CD4-positive, alpha-beta T cell treated with Interferon alpha-2 for 1 hour (primary cell): ENCODE measurements around the gene ZNF385A.
"Not testable (repeated sequence)": the region's sequence is repeated elsewhere in the genome, so short reads cannot be mapped to it uniquely, and the experiment has no call there.

Experiments used
- DNase-seq, 2 donors: peaks; one replicate each; pipeline ENCODE4 v3.0.0-alpha.2; 2020 to 2022

ZNF385A gene

GRCh38 chr12:54372113-54372806, 12.3 kb downstream of the ZNF385A start:
- DNase-seq, result no peak

DNA sequence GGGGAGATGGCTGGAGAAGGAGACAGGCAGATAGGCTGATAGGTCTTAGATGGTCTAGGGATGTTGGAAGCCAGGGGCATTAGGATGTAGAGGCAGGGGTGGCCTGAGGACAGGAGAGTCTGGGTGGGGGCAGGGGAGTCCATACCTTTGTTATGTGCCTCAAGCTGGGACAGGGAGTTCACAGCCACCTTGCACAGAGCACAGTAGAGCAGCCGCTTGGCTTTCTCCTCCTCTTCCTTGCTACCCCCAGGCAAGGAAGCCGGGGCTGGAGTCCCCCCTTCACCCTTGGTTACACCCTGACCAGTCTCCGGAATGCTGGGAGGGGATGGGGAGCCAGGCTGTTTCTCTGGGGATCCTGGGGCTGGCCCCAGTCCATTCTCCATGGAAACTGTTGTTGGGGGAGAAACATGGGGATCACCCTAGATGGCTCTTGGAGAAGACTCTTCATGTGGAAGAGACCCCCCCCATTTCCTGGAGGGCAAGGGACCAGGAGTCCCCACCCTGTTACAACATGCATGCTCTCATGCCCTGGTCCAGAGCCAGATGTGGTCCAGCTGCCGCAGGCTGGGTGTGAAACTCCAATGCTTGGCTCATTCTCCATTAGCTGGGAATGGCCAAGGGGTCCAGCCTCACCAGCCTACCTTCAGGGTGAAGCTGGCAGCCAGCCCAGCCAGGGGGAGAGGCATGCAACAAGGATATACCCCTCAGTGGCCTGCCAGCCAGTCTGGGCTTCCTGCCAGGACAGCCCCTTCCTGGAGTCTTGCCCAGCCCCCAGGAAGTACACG, 13.0 kb downstream of the ZNF385A start:
- DNase-seq, result no peak

- DNase-seq, result peak in 1 of 2 donors; percentile 37
Observed at GRCh38 chr12:54370171-54370730, 14.3 kb downstream of the ZNF385A start.

- DNase-seq, result no peak
Observed at GRCh38 chr12:54369597-54370131, 14.9 kb downstream of the ZNF385A start.

GRCh38 chr12:54368709-54369596, 15.6 kb downstream of the ZNF385A start:
- DNase-seq, result peak; percentile 86 to 89

- DNase-seq, result no peak
Observed at GRCh38 chr12:54368025-54368708, 16.4 kb downstream of the ZNF385A start.

GRCh38 chr12:54364413-54364812, 20.1 kb downstream of the ZNF385A start, which contains the start of gene GPR84:
GPR84 (minus strand) TSS chr12:54364486; CDS start chr12:54363851, 635 bp downstream.
- DNase-seq, result peak; percentile 41 to 45

GRCh38 chr12:54363618-54364017, 20.9 kb downstream of the ZNF385A start:
- DNase-seq, result no peak

- DNase-seq, result no peak
Observed at GRCh38 chr12:54363047-54363446, 21.5 kb downstream of the ZNF385A start.

DNA sequence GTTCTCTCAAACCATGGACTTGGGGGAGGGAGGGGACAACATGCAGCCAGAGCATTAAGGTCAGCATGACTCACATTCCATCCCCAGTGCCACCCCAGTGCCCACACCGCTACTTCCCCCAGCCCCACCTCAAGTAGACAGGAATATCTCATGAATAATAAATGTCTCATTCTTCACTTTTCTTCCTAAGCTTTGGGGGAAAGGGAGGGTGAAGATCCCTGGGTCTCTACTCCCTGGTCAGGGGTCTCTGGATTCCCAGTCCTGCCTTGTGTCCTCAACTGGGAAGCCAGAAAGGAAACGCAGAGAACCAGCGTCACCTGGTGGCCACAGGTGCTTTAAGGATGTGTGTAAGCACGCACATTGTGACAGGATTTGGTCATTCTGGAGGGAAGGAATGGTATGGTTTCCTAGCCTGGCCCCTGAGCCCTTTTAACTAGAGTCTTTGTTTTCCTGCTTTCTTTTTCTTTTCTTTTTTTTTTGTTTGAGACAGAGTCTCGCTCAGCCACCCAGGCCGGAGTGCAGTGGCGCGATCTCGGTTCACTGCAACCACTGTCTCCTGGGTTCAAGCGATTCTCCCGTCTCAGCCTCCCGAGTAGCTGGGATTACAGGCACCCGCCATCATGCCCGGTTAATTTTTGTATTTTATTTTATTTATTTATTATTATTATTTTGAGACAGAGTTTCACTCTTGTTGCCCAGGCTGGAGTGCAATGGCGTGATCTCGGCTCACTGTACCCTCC, 23.6 kb downstream of the ZNF385A start:
- peak; percentile 37 to 59 for DNase-seq

DNA sequence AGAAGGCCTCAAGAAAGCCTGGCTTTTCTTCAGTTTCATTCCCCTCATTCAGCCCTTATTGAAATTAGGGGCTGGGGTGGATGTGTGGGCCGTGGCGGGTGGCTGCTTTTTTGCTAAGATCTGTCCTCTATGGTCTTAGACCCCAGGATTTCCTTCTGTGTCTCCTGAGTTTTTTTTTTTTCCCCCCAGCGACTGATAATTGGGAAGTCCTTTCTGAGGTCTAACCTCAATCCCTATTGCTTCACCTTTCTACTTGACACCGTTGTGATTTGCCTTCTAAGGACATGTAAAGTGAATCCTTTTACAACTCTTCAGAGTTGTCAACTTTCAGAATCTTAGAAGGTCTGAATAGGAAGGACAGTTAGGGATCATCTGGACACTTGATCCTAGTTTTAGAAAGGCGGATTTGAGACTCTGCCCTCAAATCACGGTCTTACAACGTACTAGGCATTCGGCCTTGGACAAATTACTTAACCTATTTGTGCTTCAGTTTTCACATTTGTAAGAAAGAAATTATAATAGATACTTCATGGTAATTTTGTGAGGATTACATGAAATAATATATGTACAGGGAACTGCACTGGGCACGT, 24.7 kb downstream of the ZNF385A start:
- no peak for DNase-seq

- peak; percentile 97 to 98 for DNase-seq
Observed at GRCh38 chr12:54358945-54359761, 25.4 kb downstream of the ZNF385A start.

DNA sequence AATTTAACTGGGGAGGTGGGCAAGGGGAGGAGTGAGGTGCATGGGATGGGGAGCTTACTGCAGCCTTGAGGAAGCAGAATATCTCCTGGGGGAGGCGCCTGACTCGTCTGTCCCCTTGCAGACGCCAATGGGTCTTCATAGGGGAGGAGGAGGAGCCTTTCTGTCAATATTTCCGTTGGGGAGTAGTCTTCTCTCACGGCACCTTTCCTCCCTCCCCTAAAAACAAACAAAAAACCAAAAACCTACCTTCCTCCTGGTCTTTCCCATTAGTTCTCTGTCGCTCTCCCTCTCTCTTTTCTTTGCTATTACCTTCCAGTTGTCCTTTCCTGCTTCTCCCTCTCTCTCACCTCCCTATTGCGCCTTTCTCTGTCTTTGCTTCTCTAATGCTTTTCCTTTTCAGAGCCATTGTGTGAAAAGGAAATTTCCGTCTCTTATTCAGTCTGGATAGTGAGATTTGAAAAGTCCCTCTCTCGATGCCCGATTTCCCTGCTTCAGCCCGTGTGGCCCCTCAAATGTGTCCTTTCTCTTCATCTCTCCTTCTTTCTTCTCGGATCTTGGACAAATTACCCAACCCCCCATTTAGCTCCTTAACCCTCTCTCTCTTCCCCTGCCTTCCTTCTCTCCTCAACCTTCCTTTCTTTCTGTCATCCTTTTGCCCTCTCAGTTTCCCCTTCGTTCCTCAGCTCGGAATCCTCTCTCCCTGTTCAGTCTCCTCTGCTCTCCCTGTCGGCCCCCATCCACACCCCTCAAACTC, 26.2 kb downstream of the ZNF385A start:
- peak in 1 of 2 donors; percentile 62 for DNase-seq

DNA sequence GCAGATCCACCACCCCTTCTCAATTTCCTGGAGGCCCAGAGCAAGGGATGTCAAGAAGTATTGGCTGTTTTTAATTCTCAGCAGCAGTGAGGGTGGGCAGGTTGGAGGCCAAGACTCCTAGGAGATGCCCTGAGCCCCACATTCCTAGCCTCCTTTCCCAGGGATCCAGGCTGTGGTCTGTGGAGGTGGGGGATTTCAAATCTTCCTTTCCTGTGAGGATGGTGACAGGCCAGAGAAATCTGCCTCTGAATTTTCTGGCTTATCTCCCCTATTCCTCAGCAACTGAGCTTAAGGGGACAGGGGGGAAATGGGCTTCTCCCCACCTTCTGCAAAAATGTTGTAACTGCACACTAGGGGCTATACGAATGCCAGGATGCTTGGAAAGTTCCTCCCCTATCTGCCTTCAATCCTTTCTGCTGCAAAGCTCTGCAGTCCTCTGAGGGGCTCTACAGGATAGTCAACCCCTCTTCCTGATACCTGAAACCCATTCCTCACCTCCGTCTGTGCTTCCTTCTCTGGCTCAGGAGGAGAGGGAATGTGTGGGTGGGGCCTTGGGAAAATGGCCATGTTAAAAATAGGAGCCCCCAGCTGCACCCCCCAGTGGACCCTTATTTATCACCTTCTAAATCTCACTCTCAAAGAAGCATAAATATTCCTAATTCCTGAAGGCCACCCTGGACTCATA, 26.9 kb downstream of the ZNF385A start:
- no peak for DNase-seq

DNA sequence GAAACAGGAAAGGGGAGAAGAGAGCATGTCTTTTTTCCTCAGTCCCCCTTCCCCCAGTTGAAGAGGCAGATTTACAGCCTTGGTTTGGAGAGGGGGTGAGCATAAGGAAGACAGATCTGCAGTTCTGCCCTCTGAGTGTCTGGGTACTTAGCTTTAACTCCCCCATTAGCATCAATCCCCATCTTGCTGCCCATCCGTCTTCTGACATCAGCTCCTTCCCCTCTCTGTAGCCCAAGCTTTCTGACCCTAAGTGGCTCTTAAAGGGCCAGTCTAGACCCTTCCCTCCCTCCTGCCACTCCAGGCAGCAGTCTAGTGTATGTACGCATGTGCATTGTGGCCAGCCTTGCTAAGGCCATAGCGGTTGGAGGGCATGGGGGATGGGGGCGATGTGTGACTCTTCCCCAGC, 27.6 kb downstream of the ZNF385A start:
- no peak for DNase-seq

DNA sequence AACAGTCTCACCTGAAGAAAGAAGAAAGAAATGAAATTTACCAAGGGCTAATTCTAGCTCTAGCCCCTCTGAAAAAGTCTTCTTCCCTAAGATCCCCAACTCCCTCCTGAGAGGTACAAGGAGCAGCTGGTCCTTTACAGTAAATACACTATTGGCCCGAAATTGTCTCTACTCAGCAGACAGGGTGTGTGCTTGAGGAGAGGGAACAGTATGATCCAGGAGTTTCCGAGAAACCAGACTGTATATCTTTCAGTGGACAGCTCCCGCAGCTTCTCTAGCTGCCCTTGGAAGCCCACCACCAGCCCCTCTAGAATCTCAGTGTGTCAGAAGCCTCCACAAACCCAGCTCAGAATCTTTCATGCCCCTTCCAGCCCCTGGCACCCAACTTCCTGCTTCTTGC, 28.3 kb downstream of the ZNF385A start:
- no peak for DNase-seq

DNA sequence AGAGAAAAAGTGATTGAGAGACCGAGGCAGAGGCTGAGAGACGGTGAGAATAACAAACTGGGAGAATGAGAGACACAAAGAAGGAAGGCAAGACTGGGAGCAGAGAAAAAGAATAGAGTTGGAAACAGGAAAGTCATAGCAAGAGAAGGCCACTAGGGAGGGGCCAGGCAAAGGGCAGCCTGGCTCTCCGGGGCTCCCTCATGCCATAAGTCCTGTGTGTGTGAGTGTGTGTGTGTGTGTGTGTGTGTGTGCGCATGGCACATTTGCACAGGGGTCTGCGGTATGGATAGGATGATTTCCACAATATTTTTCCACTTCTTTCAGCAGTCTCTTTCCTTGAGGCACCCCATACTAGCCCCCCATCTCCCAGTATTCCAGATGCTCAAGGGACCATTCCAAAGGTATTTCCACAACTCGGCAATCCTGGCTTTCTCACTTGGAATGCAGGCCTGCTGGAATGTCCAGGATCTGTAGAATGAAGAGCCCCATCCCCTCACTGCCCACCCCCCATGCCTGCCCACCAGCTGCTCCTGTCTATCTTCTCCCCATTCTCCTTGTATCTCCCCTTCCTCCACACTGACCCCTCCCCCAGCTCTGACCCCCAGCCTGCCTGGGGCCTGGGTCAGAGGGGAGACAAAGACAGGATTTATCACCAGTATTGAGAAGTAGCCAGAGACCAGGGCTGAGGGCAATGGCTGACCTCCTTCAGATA, 29.3 kb downstream of the ZNF385A start:
- DNase-seq, result no peak

- not testable (repeated sequence) for DNase-seq
Observed at GRCh38 chr12:54354271-54354670, 30.3 kb downstream of the ZNF385A start.
